GM19239 (cell line): ENCODE measurements around the gene TWIST2.

Source experiments
- DNase-seq: peaks from one replicate; pipeline ENCODE4 v3.0.0; 2011; ENCODE audit warnings: low spot score; ENCODE audit not compliant: insufficient read length
- FAIRE-seq: peaks from 2 replicates; lab custom pipeline; 2011; peaks lifted over from hg19 to GRCh38; lab: Jason Lieb, UNC

TWIST2 gene

DNA sequence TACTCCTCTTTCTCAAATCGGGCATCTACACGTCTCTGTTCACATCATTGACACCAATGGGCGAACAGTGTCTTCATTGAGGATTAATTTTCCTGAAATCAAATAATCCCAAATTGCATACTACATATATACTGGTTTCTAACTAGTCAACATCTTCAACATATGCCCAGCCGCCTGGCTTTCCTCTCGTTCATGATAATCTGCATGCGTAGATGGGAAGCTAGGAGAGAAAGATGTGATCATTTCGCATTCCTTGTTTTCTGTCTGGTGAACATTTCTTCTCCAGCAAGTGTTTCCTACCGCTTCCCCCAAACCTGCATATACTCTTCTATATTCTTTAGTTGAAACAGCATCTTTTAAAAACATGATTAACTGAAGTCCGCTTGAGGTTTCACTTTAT is 7.4 kb downstream of the TWIST2 start:
- FAIRE-seq: no peak

GRCh38 chr2:238855891-238856580 is 8.2 kb downstream of the TWIST2 start:
- no peak for FAIRE-seq

More for the DNA sequence above, 7.4 kb downstream of the TWIST2 start:
- DNase-seq: no peak

GRCh38 chr2:238856713-238857567 is 9.1 kb downstream of the TWIST2 start:
- no peak for FAIRE-seq
- no peak for DNase-seq

More at GRCh38 chr2:238855891-238856580, 8.2 kb downstream of the TWIST2 start:
- DNase-seq: no peak

- no peak for DNase-seq
- no peak for FAIRE-seq
Measured at GRCh38 chr2:238857959-238858358, 10.1 kb downstream of the TWIST2 start.

- no peak for FAIRE-seq
Measured at GRCh38 chr2:238859636-238860347, 11.9 kb downstream of the TWIST2 start.

GRCh38 chr2:238861013-238861730 is 13.3 kb downstream of the TWIST2 start:
- DNase-seq (no peak), FAIRE-seq (no peak)

More at GRCh38 chr2:238859636-238860347, 11.9 kb downstream of the TWIST2 start:
- DNase-seq: no peak

- DNase-seq (no peak), FAIRE-seq (no peak)
Measured at GRCh38 chr2:238861766-238862315, 14.0 kb downstream of the TWIST2 start.

DNA sequence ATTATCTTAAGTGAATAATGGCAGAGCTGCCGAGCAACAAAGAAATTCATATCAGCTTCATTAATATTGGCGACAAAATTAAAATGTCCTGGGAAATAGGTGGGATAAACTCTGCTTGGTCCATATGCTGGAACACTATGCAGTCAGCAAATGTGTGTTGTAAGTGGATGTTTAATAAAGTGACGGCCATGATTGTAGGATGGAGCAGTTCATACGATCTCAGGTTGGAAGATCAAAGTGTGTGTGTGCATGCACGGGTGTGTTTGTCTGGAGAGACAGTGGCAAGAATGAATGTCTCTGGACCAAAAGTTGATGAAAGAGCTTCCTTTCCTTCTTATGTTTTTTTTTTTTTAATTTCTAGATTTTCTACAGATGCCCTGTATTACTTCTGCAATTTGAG is 14.8 kb downstream of the TWIST2 start:
- DNase-seq: no peak
- FAIRE-seq: no peak

DNA sequence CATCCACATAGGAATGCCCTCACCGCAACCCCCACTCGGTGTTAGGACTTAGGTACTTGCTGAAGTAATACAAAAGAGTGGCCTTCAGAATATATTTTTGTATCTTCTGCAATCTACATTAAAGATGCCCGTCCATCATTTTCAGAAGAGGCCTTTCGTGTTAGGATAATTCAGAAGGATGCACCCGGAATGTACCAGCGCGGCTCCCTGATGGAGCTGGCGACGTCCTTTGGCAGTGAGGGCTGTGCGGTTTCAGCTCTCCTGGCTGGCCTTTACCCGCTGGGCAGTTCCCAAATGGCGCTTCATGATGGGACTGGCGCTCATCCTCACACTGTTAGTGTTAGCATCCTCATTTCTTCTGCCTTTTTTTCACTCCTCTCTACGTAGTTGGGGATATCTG is 15.3 kb downstream of the TWIST2 start:
- DNase-seq (no peak), FAIRE-seq (no peak)

- DNase-seq: no peak
- FAIRE-seq: no peak
Measured at GRCh38 chr2:238863749-238864206, 15.9 kb downstream of the TWIST2 start.

DNA sequence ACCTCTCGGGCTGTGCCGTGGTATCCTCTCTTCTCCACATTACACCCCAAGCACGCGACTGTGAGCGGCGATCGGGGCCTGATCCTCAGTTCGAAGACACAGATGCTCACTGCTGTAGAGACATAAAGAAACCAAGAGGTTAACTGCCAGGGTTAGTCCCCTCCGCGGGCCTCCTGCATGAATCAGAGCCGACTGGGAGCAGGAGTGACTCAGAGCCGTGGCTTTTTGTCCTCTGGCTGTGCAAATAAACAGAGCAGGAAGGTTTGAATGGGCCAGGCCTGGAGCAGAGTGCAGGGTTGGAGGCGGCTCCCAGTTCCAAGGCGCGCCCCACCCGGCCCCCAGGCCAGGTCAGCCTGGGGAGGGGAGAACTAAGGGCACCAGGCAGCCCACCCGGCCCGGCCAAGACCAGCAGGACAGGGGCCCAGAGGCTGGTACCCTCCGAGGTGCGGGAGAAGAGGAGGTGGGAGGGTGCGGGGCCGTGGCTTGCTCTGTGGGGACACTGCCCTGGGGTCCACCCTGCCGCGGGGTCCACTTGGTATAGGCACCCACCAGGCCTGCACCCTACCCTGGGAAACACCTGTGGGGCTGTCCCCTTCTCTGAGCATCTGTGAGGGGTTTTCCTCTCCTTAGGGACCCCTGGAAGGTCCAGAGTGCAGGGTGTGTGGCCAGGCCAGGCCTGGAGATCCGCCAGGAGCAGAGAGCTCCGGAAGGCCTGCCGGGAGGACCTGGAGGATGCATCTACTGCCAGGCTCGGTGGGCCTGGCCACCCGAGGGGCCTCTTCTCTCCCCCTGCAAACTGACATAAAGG is 16.5 kb downstream of the TWIST2 start:
- no peak for DNase-seq

DNA sequence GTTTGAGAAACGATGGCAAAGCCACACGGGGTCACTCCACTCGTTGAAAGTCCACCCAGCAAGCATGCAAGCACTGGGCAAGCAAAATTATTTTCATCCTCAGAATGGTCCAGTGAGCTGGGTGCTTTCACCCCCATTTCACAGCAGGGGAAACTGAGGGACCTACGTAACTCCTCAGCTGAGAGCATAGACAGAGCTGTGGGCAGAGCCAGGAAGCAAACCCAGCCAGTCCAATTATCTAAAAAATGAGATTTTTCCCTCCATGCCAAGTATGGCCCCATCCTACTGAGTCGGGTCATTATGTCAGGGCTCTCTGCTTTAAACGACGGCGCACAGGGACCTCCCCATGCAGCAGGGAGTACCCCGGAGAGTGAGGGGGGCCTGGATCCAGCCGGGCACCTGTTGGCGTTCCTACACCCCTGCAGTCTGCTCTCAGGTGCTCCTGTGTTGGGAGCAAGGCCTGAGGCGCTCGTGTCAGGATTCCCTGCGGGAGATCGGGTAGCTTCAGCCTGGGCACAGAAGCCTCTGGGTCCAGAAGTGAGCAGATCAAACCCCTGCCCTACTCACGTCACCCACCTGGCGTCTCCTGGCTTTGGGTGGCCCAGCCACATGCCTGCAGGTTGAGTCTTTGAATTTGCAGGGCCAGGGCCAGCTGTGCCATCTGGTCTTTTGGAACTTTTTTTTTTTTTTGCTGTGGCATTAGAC is 17.3 kb downstream of the TWIST2 start:
- FAIRE-seq: no peak
- no peak for DNase-seq

More for the DNA sequence above, 16.5 kb downstream of the TWIST2 start:
- no peak for FAIRE-seq

- FAIRE-seq (no peak), DNase-seq (no peak)
Measured at GRCh38 chr2:238865744-238866355, 18.0 kb downstream of the TWIST2 start.

- no peak for FAIRE-seq
- DNase-seq: no peak
Measured at GRCh38 chr2:238866656-238867277, 18.9 kb downstream of the TWIST2 start.

GRCh38 chr2:238868067-238868524 is 20.2 kb downstream of the TWIST2 start:
- FAIRE-seq: no peak
- no peak for DNase-seq

DNA sequence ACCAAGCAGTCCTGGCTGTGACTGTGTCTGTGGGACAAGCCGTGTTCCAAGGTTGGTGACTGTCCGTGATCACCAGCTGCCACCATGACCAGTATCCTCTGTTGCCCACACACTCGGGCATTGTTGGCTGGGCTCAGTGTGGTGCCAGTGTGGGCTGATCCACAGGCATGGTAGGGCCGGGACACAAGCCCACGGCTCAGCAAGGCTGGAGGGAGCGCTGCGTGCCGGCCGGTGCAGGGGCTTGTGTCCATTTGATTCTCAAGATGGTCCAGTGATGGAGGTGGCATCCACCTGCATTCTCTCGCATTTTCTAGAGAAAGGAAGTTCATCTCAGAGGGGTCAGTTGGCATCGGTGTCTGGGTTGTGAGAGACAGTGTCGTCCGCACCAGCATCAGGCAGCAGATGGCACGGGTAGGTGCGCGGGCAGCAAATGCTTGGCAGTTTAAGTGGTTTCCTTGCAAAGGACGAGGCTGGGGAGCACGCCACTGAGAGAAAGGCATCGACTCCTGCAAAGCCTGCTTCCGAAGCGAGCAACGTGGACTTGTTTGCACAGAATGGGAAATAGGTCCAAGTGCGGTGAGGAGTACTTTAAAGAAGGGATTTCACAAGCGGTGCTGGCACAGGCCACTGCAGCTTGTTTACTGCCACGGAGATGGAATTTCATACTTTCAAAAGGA is 20.9 kb downstream of the TWIST2 start:
- no peak for FAIRE-seq
- DNase-seq: no peak
